OCI-LY7 (cell line): ENCODE measurements around the gene TCFL5. TPM values are rescaled to one million over a fixed set of nuclear protein-coding genes. Genes with fewer than 3 reads are reported as not detected.

Source experiments
- BruUV-seq: library from RNA; stranded (reverse); fragments of 400-500 nt; replicated peaks from 2 replicates; lab custom pipeline; 2021; lab: Mats Ljungman, UMichigan
- CTCF ChIA-PET: fragments of 300-600 bp; sonication (Branson Sonifier 250); formaldehyde crosslinking; loops from one replicate; lab custom pipeline; 2022; ENCODE audit warnings: antibody characterized with exemption; ENCODE audit not compliant: unreplicated experiment; lab: Charles Lee
- POLR2A ChIA-PET: fragments of 300-600 bp; sonication (Branson Sonifier 250); formaldehyde crosslinking; loops from one replicate; lab custom pipeline; 2022; ENCODE audit warnings: antibody characterized with exemption; lab: Charles Lee
- DNase-seq: peaks from one replicate; pipeline ENCODE4 v3.0.0-alpha.2; 2015; ENCODE audit warnings: low spot score
- H2AFZ ChIP-seq: fragments of 200-600 bp; sonication (generic), shearing (Covaris generic); 2 replicates; pipeline ENCODE4 v1.6.1; 2014; ENCODE audit warnings: mild to moderate bottlenecking, antibody characterized with exemption, low read length, moderate library complexity
- H3K27ac ChIP-seq: fragments of 200-600 bp; sonication (generic); 2 replicates; pipeline ENCODE4 v1.5.1; 2014; ENCODE audit warnings: mixed run types, low read depth, mild to moderate bottlenecking, moderate library complexity, low read length, inconsistent platforms; ENCODE audit not compliant: poor library complexity, severe bottlenecking
- H3K36me3 ChIP-seq: fragments of 200-600 bp; sonication (generic); 2 replicates; pipeline ENCODE4 v1.6.1; 2014; ENCODE audit warnings: mild to moderate bottlenecking, antibody characterized with exemption, low read length, moderate library complexity, mixed read lengths; ENCODE audit not compliant: insufficient read depth
- H3K4me1 ChIP-seq: fragments of 200-600 bp; sonication (generic); 2 replicates; pipeline ENCODE4 v1.5.1; 2014; ENCODE audit warnings: mild to moderate bottlenecking, low read length; ENCODE audit not compliant: insufficient read depth, poor library complexity, severe bottlenecking
- H3K4me2 ChIP-seq: fragments of 200-600 bp; sonication (generic); 2 replicates; pipeline ENCODE4 v1.6.1; 2014; ENCODE audit warnings: mild to moderate bottlenecking, low read length
- H3K4me3 ChIP-seq: fragments of 200-600 bp; sonication (generic); 2 replicates; pipeline ENCODE4 v1.5.1; 2014; ENCODE audit warnings: mild to moderate bottlenecking, low read depth, low read length; ENCODE audit not compliant: poor library complexity, severe bottlenecking
- H3K79me2 ChIP-seq: fragments of 200-600 bp; sonication (generic); 2 replicates; pipeline ENCODE4 v1.6.1; 2016; ENCODE audit warnings: low read depth, mild to moderate bottlenecking, low read length, moderate library complexity, mixed read lengths; ENCODE audit not compliant: insufficient read depth
- H3K9me2 ChIP-seq: fragments of 200-600 bp; sonication (generic); 2 replicates; pipeline ENCODE4 v1.6.1; 2016; ENCODE audit warnings: mild to moderate bottlenecking, low read length, mixed read lengths; ENCODE audit not compliant: insufficient read depth
- H3K9me3 ChIP-seq: fragments of 200-600 bp; sonication (generic); 2 replicates; pipeline ENCODE4 v1.6.1; 2014; ENCODE audit warnings: mild to moderate bottlenecking, mixed run types, low read length, mixed read lengths
- H4K20me1 ChIP-seq: fragments of 200-600 bp; sonication (generic); 2 replicates; pipeline ENCODE4 v1.6.1; 2014; ENCODE audit warnings: mild to moderate bottlenecking, antibody characterized with exemption, low read length, moderate library complexity, mixed read lengths; ENCODE audit not compliant: insufficient read depth
- EZH2phosphoT487 ChIP-seq: fragments of 200-600 bp; sonication (generic); IDR thresholded peaks from 2 replicates; pipeline ENCODE4 v1.6.1; 2018; ENCODE audit warnings: low read depth, borderline replicate concordance, mild to moderate bottlenecking, mixed run types, antibody characterized with exemption, low read length, moderate library complexity, mixed read lengths
- intact Hi-C: fragments of 100-400 bp; cut with micrococcal nuclease; formaldehyde crosslinking; loops from one replicate; pipeline ENCODE4 v1.10.0; 2022; ENCODE audit not compliant: unreplicated experiment
- total RNA-seq, 2 experiments: library from RNA; depleted of rRNA in 1 of 2; stranded (reverse); fragments of >200 nt in 1 of 2; shearing (Covaris generic) in 1 of 2; gene quantifications; 2 replicates each; pipeline ENCODE4 v1.2.3, GENCODE V29; 2014 to 2022
- TF ChIP-seq, protein P1 (sequence below): fragments of 200-600 bp; sonication (generic); conservative IDR thresholded peaks from 2 replicates; pipeline ENCODE4 v1.5.1; 2014; ENCODE audit warnings: mild to moderate bottlenecking, antibody characterized with exemption, low read length, moderate library complexity, mixed read lengths

Gene TCFL5
- total RNA-seq, 2 experiments from 2014 or later: 8.7 to 9.5 TPM

DNA sequence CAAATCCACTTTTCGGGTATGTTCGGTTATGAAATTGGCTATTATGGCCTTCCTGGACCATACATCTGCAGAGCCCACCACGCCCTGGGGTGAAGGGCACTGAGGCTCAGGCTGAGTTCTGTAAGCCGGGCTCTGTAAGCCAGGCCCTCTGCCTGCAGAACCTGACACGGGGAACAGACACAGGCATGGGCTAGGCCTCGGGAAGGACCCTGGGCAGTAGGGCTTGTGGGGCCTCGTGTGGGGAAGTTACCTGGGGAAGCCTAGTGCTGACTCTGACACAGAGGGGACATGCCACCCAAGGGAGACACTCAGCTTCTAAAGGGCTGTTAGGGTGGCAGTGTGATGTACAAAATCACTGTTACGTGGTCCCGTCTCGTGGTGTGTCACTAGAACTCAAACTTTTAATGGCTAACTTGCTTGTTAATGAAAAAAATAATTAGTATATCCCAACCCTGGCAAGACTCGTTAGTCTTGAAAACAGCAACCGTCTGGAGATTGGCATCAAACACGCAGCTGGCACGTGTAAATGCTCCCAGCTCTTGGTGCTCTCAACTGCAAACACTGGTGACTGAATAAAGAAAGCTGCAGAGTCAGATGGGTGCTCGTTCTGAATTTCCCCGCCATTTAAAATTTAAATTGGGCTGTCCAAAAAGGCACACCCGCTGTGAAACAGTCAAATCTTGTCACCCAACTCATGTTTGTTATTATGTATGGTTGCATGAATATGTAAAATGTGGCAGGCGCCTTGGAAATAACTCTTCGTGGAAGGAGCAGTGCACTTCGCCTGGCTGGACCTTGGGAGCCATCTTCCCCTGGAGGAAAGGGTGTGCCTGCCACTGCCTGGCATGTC lies 23.6 kb upstream of the TCFL5 start:
- TF ChIP-seq EZH2phosphoT487: no peak
- TF ChIP-seq, protein P1, sequence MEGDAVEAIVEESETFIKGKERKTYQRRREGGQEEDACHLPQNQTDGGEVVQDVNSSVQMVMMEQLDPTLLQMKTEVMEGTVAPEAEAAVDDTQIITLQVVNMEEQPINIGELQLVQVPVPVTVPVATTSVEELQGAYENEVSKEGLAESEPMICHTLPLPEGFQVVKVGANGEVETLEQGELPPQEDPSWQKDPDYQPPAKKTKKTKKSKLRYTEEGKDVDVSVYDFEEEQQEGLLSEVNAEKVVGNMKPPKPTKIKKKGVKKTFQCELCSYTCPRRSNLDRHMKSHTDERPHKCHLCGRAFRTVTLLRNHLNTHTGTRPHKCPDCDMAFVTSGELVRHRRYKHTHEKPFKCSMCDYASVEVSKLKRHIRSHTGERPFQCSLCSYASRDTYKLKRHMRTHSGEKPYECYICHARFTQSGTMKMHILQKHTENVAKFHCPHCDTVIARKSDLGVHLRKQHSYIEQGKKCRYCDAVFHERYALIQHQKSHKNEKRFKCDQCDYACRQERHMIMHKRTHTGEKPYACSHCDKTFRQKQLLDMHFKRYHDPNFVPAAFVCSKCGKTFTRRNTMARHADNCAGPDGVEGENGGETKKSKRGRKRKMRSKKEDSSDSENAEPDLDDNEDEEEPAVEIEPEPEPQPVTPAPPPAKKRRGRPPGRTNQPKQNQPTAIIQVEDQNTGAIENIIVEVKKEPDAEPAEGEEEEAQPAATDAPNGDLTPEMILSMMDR: no peak
- DNase-seq: no peak
- Histone ChIP-seq H2AFZ (no peak overlapping the region), H3K4me1 (no peaks in the 10 kb centered on the region), H3K36me3 (peaks cover 67% of the 10 kb centered on the region), H3K27ac (no peak overlapping the region), H3K9me3 (no peaks in the 10 kb centered on the region), H4K20me1 (no peaks in the 10 kb centered on the region), H3K4me2 (no peak overlapping the region), H3K79me2 (no peaks in the 10 kb centered on the region), H3K9me2 (no peaks in the 10 kb centered on the region), H3K4me3 (no peak overlapping the region)
- intact Hi-C loops: no loop called here
- BruUV-seq: no TSS peak
- POLR2A ChIA-PET: interaction anchor here (0.7 kb wide), 1 partner anchor 24 kb away, joined by 3 read pairs; the partner anchor contains the start of gene TCFL5
- CTCF ChIA-PET: no interaction called here

DNA sequence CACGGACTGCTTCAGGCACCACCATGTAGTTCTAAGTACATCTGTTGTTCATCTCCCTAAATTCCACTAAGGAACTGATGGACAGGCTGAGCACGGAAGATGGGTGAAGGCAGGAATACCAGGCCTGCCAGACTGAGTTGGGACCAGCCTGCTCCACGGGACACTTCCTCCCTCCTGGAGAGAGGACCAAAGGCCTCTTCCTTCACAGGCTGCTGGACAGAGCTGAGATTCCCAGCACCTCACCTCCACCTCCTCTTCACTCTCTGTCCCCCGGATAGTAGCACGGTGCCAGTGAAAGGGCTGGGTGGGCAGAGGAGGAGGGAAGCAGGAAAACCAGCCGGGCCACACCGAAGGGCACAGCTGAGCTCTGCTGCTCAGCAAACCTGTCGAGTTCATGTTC lies 22.9 kb upstream of the TCFL5 start:
- BruUV-seq: no TSS peak
- CTCF ChIA-PET: no interaction called here
- TF ChIP-seq, protein P1: no peak
- TF ChIP-seq EZH2phosphoT487: no peak
- no peaks in the 10 kb centered on the region for H3K79me2 ChIP-seq
- POLR2A ChIA-PET: no interaction called here
- H3K9me2 ChIP-seq: no peaks in the 10 kb centered on the region
- DNase-seq: no peak
- H3K36me3 ChIP-seq: peaks cover 66% of the 10 kb centered on the region
- intact Hi-C loops: no loop called here
- no peaks in the 10 kb centered on the region for H4K20me1 ChIP-seq
- H3K4me3 ChIP-seq: no peak overlapping the region
- H3K4me2 ChIP-seq: no peak overlapping the region
- no peak overlapping the region for H2AFZ ChIP-seq
- no peak overlapping the region for H3K27ac ChIP-seq
- no peaks in the 10 kb centered on the region for H3K9me3 ChIP-seq
- no peaks in the 10 kb centered on the region for H3K4me1 ChIP-seq

DNA sequence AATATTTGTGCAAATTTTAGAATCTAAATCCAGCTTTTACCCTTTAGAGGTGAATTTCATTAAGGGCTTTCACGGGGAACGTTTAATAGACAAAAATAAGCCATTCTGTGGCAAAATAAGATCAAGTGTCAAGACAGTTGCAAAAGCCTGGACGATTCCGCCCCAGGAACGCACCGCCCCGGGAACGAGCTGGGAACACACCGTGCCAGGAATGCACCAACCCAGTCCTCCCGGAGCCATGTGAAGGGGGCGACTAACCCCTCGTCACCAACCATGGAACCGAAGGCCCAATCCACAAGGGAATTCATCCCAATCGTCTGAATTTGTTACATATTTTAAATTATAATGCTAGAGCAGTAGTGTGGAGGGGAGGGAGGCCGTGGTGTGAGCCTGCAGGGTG lies 20.8 kb upstream of the TCFL5 start:
- Histone ChIP-seq H4K20me1 (no peaks in the 10 kb centered on the region), H3K36me3 (peaks cover 44% of the 10 kb centered on the region), H3K4me2 (no peak overlapping the region), H2AFZ (no peak overlapping the region), H3K27ac (no peak overlapping the region), H3K9me2 (no peaks in the 10 kb centered on the region), H3K4me1 (no peaks in the 10 kb centered on the region), H3K4me3 (no peak overlapping the region), H3K9me3 (no peaks in the 10 kb centered on the region), H3K79me2 (no peaks in the 10 kb centered on the region)
- no peak for TF ChIP-seq EZH2phosphoT487
- TF ChIP-seq, protein P1: no peak
- BruUV-seq: no TSS peak
- intact Hi-C loops: no loop called here
- POLR2A ChIA-PET: no interaction called here
- CTCF ChIA-PET: no interaction called here
- DNase-seq: no peak
